ENCODE data around the gene HERC2. TPM values are rescaled to one million over a fixed set of nuclear protein-coding genes. Genes with fewer than 3 reads are reported as not detected.

The HERC2 gene
- total and polyA plus RNA-seq, 5 donors = 46.0 to 65.3 (median 54.8) TPM

- Histone ChIP-seq H3K4me1 (ENCODE audit: control insufficient read depth, insufficient read depth, low read length) (no peaks in the 10 kb centered on the region), H3K27me3 (ENCODE audit: control insufficient read depth, insufficient read depth) (no peaks in the 10 kb centered on the region), H3K4me3 (ENCODE audit: low read length) (no peak overlapping the region), H3K27ac (ENCODE audit: low read length) (no peak overlapping the region), H3K9me3 (ENCODE audit: control insufficient read depth, low read length) (no peaks in the 10 kb centered on the region)
- WGBS = 55% methylated on average over 7 of the region's 7 CpGs
- DNase-seq (no peak), ATAC-seq (peak in 1 of 2 donors; percentile 26)
- intact Hi-C loops (cut with DNase I) = no loop called here
These were observed 211.5 kb downstream of the HERC2 start for GRCh38 chr15:28110481-28110881.

GRCh38 chr15:28109626-28110455 is 212.1 kb downstream of the HERC2 start:
- ATAC-seq = no peak
- 88% methylated on average over 25 of the region's 25 CpGs for WGBS
- DNase-seq = no peak
- Histone ChIP-seq H3K4me1 (ENCODE audit: control insufficient read depth, insufficient read depth, low read length) (no peaks in the 10 kb centered on the region), H3K27ac (ENCODE audit: low read length) (no peak overlapping the region), H3K4me3 (ENCODE audit: low read length) (no peak overlapping the region), H3K9me3 (ENCODE audit: control insufficient read depth, low read length) (no peaks in the 10 kb centered on the region), H3K27me3 (ENCODE audit: control insufficient read depth, insufficient read depth) (no peaks in the 10 kb centered on the region)
- intact Hi-C loops (cut with DNase I) = no loop called here

GRCh38 chr15:28107904-28108275 is 214.1 kb downstream of the HERC2 start:
- DNase-seq = no peak
- peak overlapping the region; percentile 52 for H3K4me3 ChIP-seq (ENCODE audit: low read length)
- H3K4me1 ChIP-seq (ENCODE audit: control insufficient read depth, insufficient read depth, low read length) = no peaks in the 10 kb centered on the region
- WGBS = 49% methylated on average over 8 of the region's 8 CpGs
- no peak for ATAC-seq
- no peaks in the 10 kb centered on the region for H3K9me3 ChIP-seq (ENCODE audit: control insufficient read depth, low read length)
- H3K27me3 ChIP-seq (ENCODE audit: control insufficient read depth, insufficient read depth) = no peaks in the 10 kb centered on the region
- intact Hi-C loops (cut with DNase I) = no loop called here
- no peak overlapping the region for H3K27ac ChIP-seq (ENCODE audit: low read length)

- no peaks in the 10 kb centered on the region for H3K9me3 ChIP-seq (ENCODE audit: control insufficient read depth, low read length)
- no peak overlapping the region for H3K27ac ChIP-seq (ENCODE audit: low read length)
- H3K4me1 ChIP-seq (ENCODE audit: control insufficient read depth, insufficient read depth, low read length) = no peaks in the 10 kb centered on the region
- H3K27me3 ChIP-seq (ENCODE audit: control insufficient read depth, insufficient read depth) = no peaks in the 10 kb centered on the region
- peak overlapping the region; percentile 52 for H3K4me3 ChIP-seq (ENCODE audit: low read length)
- 4% methylated on average over 63 of the region's 63 CpGs for WGBS
- ATAC-seq (peak; percentile 44 to 51), DNase-seq (peak in 2 of 3 donors; percentile 62)
- intact Hi-C loops (cut with DNase I) = no loop called here
These were observed 214.7 kb downstream of the HERC2 start for GRCh38 chr15:28107111-28107903.

- ATAC-seq (peak; percentile 17 to 54), DNase-seq (peak in 2 of 3 donors; percentile 62 to 66)
- intact Hi-C loops (cut with DNase I) = no loop called here
- Histone ChIP-seq H3K27ac (ENCODE audit: low read length) (no peak overlapping the region), H3K4me3 (ENCODE audit: low read length) (peak overlapping the region; percentile 52), H3K27me3 (ENCODE audit: control insufficient read depth, insufficient read depth) (no peaks in the 10 kb centered on the region), H3K9me3 (ENCODE audit: control insufficient read depth, low read length) (no peaks in the 10 kb centered on the region), H3K4me1 (ENCODE audit: control insufficient read depth, insufficient read depth, low read length) (no peaks in the 10 kb centered on the region)
- 4% methylated on average over 81 of the region's 81 CpGs for WGBS
These were observed 215.5 kb downstream of the HERC2 start for GRCh38 chr15:28106294-28107110.

- no peak for DNase-seq
- no peaks in the 10 kb centered on the region for H3K9me3 ChIP-seq (ENCODE audit: control insufficient read depth, low read length)
- H3K27me3 ChIP-seq (ENCODE audit: control insufficient read depth, insufficient read depth) = no peaks in the 10 kb centered on the region
- ATAC-seq = no peak
- no peaks in the 10 kb centered on the region for H3K4me1 ChIP-seq (ENCODE audit: control insufficient read depth, insufficient read depth, low read length)
- no peak overlapping the region for H3K4me3 ChIP-seq (ENCODE audit: low read length)
- WGBS = 88% methylated on average over 5 of the region's 5 CpGs
- no peak overlapping the region for H3K27ac ChIP-seq (ENCODE audit: low read length)
- intact Hi-C loops (cut with DNase I) = no loop called here
These were observed 216.2 kb downstream of the HERC2 start for GRCh38 chr15:28105793-28106192.

- DNase-seq = no peak
- no peaks in the 10 kb centered on the region for H3K9me3 ChIP-seq (ENCODE audit: control insufficient read depth, low read length)
- 99% methylated on average over 9 of the region's 9 CpGs for WGBS
These were observed 216.7 kb downstream of the HERC2 start for GRCh38 chr15:28105224-28105791.

GRCh38 chr15:28104326-28104725 is 217.7 kb downstream of the HERC2 start:
- DNase-seq (no peak), ATAC-seq (no peak)
- no peak overlapping the region for H3K4me3 ChIP-seq (ENCODE audit: low read length)
- no peaks in the 10 kb centered on the region for H3K9me3 ChIP-seq (ENCODE audit: control insufficient read depth, low read length)
- WGBS = 92% methylated on average over 10 of the region's 10 CpGs
- H3K4me1 ChIP-seq (ENCODE audit: control insufficient read depth, insufficient read depth, low read length) = no peaks in the 10 kb centered on the region
- intact Hi-C loops (cut with DNase I) = no loop called here
- H3K27me3 ChIP-seq (ENCODE audit: control insufficient read depth, insufficient read depth) = no peaks in the 10 kb centered on the region
- H3K27ac ChIP-seq (ENCODE audit: low read length) = no peak overlapping the region

More at GRCh38 chr15:28105224-28105791, 216.7 kb downstream of the HERC2 start:
- Histone ChIP-seq H3K27ac (ENCODE audit: low read length) (no peak overlapping the region), H3K4me3 (ENCODE audit: low read length) (no peak overlapping the region), H3K27me3 (ENCODE audit: control insufficient read depth, insufficient read depth) (no peaks in the 10 kb centered on the region), H3K4me1 (ENCODE audit: control insufficient read depth, insufficient read depth, low read length) (no peaks in the 10 kb centered on the region)
- intact Hi-C loops (cut with DNase I) = no loop called here
- ATAC-seq = no peak

GRCh38 chr15:28103831-28104230 is 218.1 kb downstream of the HERC2 start:
- no peaks in the 10 kb centered on the region for H3K4me1 ChIP-seq (ENCODE audit: control insufficient read depth, insufficient read depth, low read length)
- no peaks in the 10 kb centered on the region for H3K9me3 ChIP-seq (ENCODE audit: control insufficient read depth, low read length)
- DNase-seq (no peak), ATAC-seq (no peak)
- WGBS = 86% methylated on average over 10 of the region's 10 CpGs
- H3K4me3 ChIP-seq (ENCODE audit: low read length) = no peak overlapping the region
- intact Hi-C loops (cut with DNase I) = no loop called here
- no peaks in the 10 kb centered on the region for H3K27me3 ChIP-seq (ENCODE audit: control insufficient read depth, insufficient read depth)
- no peak overlapping the region for H3K27ac ChIP-seq (ENCODE audit: low read length)

- intact Hi-C loops (cut with DNase I) = no loop called here
- DNase-seq = no peak
These were observed 220.0 kb downstream of the HERC2 start for GRCh38 chr15:28101983-28102441.

More at GRCh38 chr15:28101983-28102441, 220.0 kb downstream of the HERC2 start:
- no peak overlapping the region for H3K4me3 ChIP-seq (ENCODE audit: low read length)
- 83% methylated on average over 10 of the region's 10 CpGs for WGBS
- no peaks in the 10 kb centered on the region for H3K27me3 ChIP-seq (ENCODE audit: control insufficient read depth, insufficient read depth)
- H3K9me3 ChIP-seq (ENCODE audit: control insufficient read depth, low read length) = no peaks in the 10 kb centered on the region
- no peak for ATAC-seq
- no peaks in the 10 kb centered on the region for H3K4me1 ChIP-seq (ENCODE audit: control insufficient read depth, insufficient read depth, low read length)
- H3K27ac ChIP-seq (ENCODE audit: low read length) = no peak overlapping the region

Measured in right cardiac atrium (tissue), 5 donors.